Loucy (cell line): ENCODE measurements around the gene ISCU.

Source experiments
- H2AFZ ChIP-seq: fragments of 200-600 bp; sonication (generic); 2 replicates; pipeline ENCODE4 v1.6.0; 2016; ENCODE audit warnings: antibody characterized with exemption, mild to moderate bottlenecking, low read length, moderate library complexity
- H3F3A ChIP-seq: fragments of 200-600 bp; 2 replicates; pipeline ENCODE4 v1.6.0; 2016; ENCODE audit warnings: antibody characterized with exemption, low read depth, mild to moderate bottlenecking
- H3K27me3 ChIP-seq: fragments of 200-600 bp; sonication (generic); 2 replicates; pipeline ENCODE4 v1.6.1; 2014; ENCODE audit warnings: low read length, mild to moderate bottlenecking; ENCODE audit not compliant: insufficient read depth, poor library complexity, severe bottlenecking
- H3K36me3 ChIP-seq: fragments of 200-600 bp; sonication (generic); 2 replicates; pipeline ENCODE4 v1.6.1; 2016; ENCODE audit warnings: low read length; ENCODE audit not compliant: insufficient read depth
- H3K4me1 ChIP-seq: fragments of 200-600 bp; sonication (generic); 2 replicates; pipeline ENCODE4 v1.5.1; 2014; ENCODE audit warnings: low read length, mild to moderate bottlenecking; ENCODE audit not compliant: insufficient read depth, poor library complexity, severe bottlenecking
- H3K4me2 ChIP-seq: fragments of 200-600 bp; sonication (generic); 2 replicates; pipeline ENCODE4 v1.6.0; 2014; ENCODE audit warnings: antibody characterized with exemption, low read length, low read depth, mild to moderate bottlenecking; ENCODE audit not compliant: poor library complexity, severe bottlenecking
- H3K4me3 ChIP-seq: fragments of 200-600 bp; sonication (generic); 2 replicates; pipeline ENCODE4 v1.5.1; 2014; ENCODE audit warnings: low read length, mild to moderate bottlenecking, mixed read lengths; ENCODE audit not compliant: poor library complexity, severe bottlenecking
- H3K79me2 ChIP-seq: fragments of 200-600 bp; sonication (generic); 2 replicates; pipeline ENCODE4 v1.6.1; 2014; ENCODE audit warnings: low read length; ENCODE audit not compliant: insufficient read depth
- H3K9ac ChIP-seq: fragments of 200-600 bp; sonication (generic); 2 replicates; pipeline ENCODE4 v1.6.0; 2014; ENCODE audit warnings: mild to moderate bottlenecking, low read depth, low read length, moderate library complexity; ENCODE audit not compliant: poor library complexity, severe bottlenecking
- H3K9me2 ChIP-seq: fragments of 200-600 bp; sonication (generic); replicated peaks from 2 replicates; pipeline ENCODE4 v1.6.1; 2016; ENCODE audit warnings: low read depth, low read length, mixed read lengths
- H3K9me3 ChIP-seq: fragments of 200-600 bp; sonication (generic); 2 replicates; pipeline ENCODE4 v1.6.1; 2014; ENCODE audit warnings: mild to moderate bottlenecking, antibody characterized with exemption, low read length, low read depth; ENCODE audit not compliant: insufficient read depth
- H4K20me1 ChIP-seq: fragments of 200-600 bp; sonication (generic); 2 replicates; pipeline ENCODE4 v1.6.0; 2014; ENCODE audit warnings: antibody characterized with exemption, low read length, mild to moderate bottlenecking; ENCODE audit not compliant: insufficient read depth, poor library complexity, severe bottlenecking
- CTCF ChIP-seq: fragments of 200-600 bp; sonication (generic); conservative IDR thresholded peaks from 2 replicates; pipeline ENCODE4 v1.5.1; 2014; ENCODE audit warnings: mild to moderate bottlenecking, antibody characterized with exemption, low read length
- EZH2phosphoT487 ChIP-seq: fragments of 200-600 bp; IDR thresholded peaks from 2 replicates; pipeline ENCODE4 v1.6.1; 2018; ENCODE audit warnings: antibody characterized with exemption, mild to moderate bottlenecking, moderate library complexity, borderline replicate concordance

The ISCU gene

GRCh38 chr12:108591267-108591980, 29.0 kb downstream of the ISCU start:
- Histone ChIP-seq H3K79me2 (no peaks in the 10 kb centered on the region), H3K9ac (no peak overlapping the region), H2AFZ (no peak overlapping the region), H3K9me3 (no peaks in the 10 kb centered on the region), H3F3A (no peaks in the 10 kb centered on the region), H3K4me2 (no peak overlapping the region), H4K20me1 (no peaks in the 10 kb centered on the region), H3K27me3 (no peaks in the 10 kb centered on the region), H3K9me2 (no peaks in the 10 kb centered on the region), H3K36me3 (no peaks in the 10 kb centered on the region), H3K4me3 (no peak overlapping the region), H3K4me1 (no peaks in the 10 kb centered on the region)
- TF ChIP-seq CTCF (no peak), EZH2phosphoT487 (no peak)

GRCh38 chr12:108592033-108592909, 29.9 kb downstream of the ISCU start:
- no peaks in the 10 kb centered on the region for H3K9me3 ChIP-seq
- H3K4me1 ChIP-seq: no peaks in the 10 kb centered on the region
- H3K9me2 ChIP-seq: no peaks in the 10 kb centered on the region
- H3K4me2 ChIP-seq: no peak overlapping the region
- no peak overlapping the region for H2AFZ ChIP-seq
- no peaks in the 10 kb centered on the region for H3K79me2 ChIP-seq
- no peaks in the 10 kb centered on the region for H3K27me3 ChIP-seq
- no peaks in the 10 kb centered on the region for H3F3A ChIP-seq
- TF ChIP-seq EZH2phosphoT487: no peak
- no peak for TF ChIP-seq CTCF
- no peaks in the 10 kb centered on the region for H4K20me1 ChIP-seq
- no peaks in the 10 kb centered on the region for H3K36me3 ChIP-seq
- H3K4me3 ChIP-seq: no peak overlapping the region
- no peak overlapping the region for H3K9ac ChIP-seq

GRCh38 chr12:108594323-108594903, 32.0 kb downstream of the ISCU start:
- Histone ChIP-seq H3K9me2 (no peaks in the 10 kb centered on the region), H3K9ac (no peak overlapping the region), H3K9me3 (no peaks in the 10 kb centered on the region), H4K20me1 (no peaks in the 10 kb centered on the region), H3K27me3 (no peaks in the 10 kb centered on the region), H3F3A (no peaks in the 10 kb centered on the region), H3K4me2 (no peak overlapping the region), H3K4me3 (no peak overlapping the region), H3K4me1 (no peaks in the 10 kb centered on the region), H3K79me2 (no peaks in the 10 kb centered on the region), H3K36me3 (no peaks in the 10 kb centered on the region), H2AFZ (no peak overlapping the region)
- TF ChIP-seq CTCF (no peak), EZH2phosphoT487 (no peak)
